HG02610 (cell line): ENCODE data around the gene CPOX.
"Not testable (repeated sequence)": the region's sequence is repeated elsewhere in the genome, so short reads cannot be mapped to it uniquely, and the experiment has no call there.

Experiments used
- ATAC-seq: cut with Tn5 transposase; IDR thresholded peaks from one replicate; pipeline ENCODE4 v1.9.1; 2021; ENCODE audit warnings: mild to moderate bottlenecking, moderate library complexity; ENCODE audit not compliant: unreplicated experiment

CPOX gene

GRCh38 chr3:98593046-98593936 lies at the start of gene CPOX:
TSS of gene CPOX (minus strand) at chr3:98593611. CDS start at chr3:98593504, 107 bp downstream.
- ATAC-seq: peak; percentile 98

- ATAC-seq: not testable (repeated sequence)
Observed at GRCh38 chr3:98642769-98643168, 49.4 kb upstream of the CPOX start.

- ATAC-seq: not testable (repeated sequence)
Observed at GRCh38 chr3:98641756-98642155, 48.3 kb upstream of the CPOX start.

GRCh38 chr3:98638515-98638914 lies 45.1 kb upstream of the CPOX start:
- ATAC-seq: not testable (repeated sequence)

GRCh38 chr3:98630416-98630815 lies 37.0 kb upstream of the CPOX start:
- no peak for ATAC-seq

- ATAC-seq: no peak
Observed at GRCh38 chr3:98628317-98628716, 34.9 kb upstream of the CPOX start.

GRCh38 chr3:98626151-98626550 lies 32.7 kb upstream of the CPOX start:
- no peak for ATAC-seq

- no peak for ATAC-seq
Observed at GRCh38 chr3:98623572-98624280, 30.3 kb upstream of the CPOX start.

GRCh38 chr3:98617841-98618240 lies 24.4 kb upstream of the CPOX start:
- no peak for ATAC-seq

GRCh38 chr3:98613616-98614015 lies 20.2 kb upstream of the CPOX start:
- ATAC-seq: no peak

- peak; percentile 85 for ATAC-seq
Observed at GRCh38 chr3:98612996-98613517, 19.6 kb upstream of the CPOX start.

GRCh38 chr3:98612587-98612986 lies 19.2 kb upstream of the CPOX start:
- ATAC-seq: peak; percentile 51

GRCh38 chr3:98608029-98608428 lies 14.6 kb upstream of the CPOX start:
- ATAC-seq: no peak

GRCh38 chr3:98603580-98603979 lies 10.2 kb upstream of the CPOX start:
- no peak for ATAC-seq

GRCh38 chr3:98602078-98602678 lies 8.8 kb upstream of the CPOX start:
- ATAC-seq: peak; percentile 73

GRCh38 chr3:98601180-98601579 lies 7.8 kb upstream of the CPOX start:
- ATAC-seq: no peak

- ATAC-seq: peak; percentile 44
Observed at GRCh38 chr3:98600412-98601095, 7.1 kb upstream of the CPOX start.

GRCh38 chr3:98599647-98600411 lies 6.4 kb upstream of the CPOX start:
- no peak for ATAC-seq

- no peak for ATAC-seq
Observed at GRCh38 chr3:98598492-98598891, 5.1 kb upstream of the CPOX start.
